ENCODE results near the gene RHBDF2.

GRCh38 chr17:76469991-76470739, 31.1 kb downstream of the RHBDF2 start:
- no peak for TF ChIP-seq CTCF (IDR thresholded peaks at IDR 0.05)
- TF ChIP-seq POLR2A (IDR thresholded peaks at IDR 0.05): no peak
